HUES64 (cell line): Measurements from ENCODE around the gene ZNF687.

Experiments
- H3K27ac ChIP-seq: 2 replicates; pipeline ENCODE4 v1.7.0; 2013; ENCODE audit warnings: low read depth, low read length, inconsistent platforms
- H3K27me3 ChIP-seq: 2 replicates; pipeline ENCODE4 v1.6.1; 2013; ENCODE audit warnings: mild to moderate bottlenecking, low read length; ENCODE audit not compliant: insufficient read depth
- H3K36me3 ChIP-seq: 2 replicates; pipeline ENCODE4 v1.6.1; 2013; ENCODE audit warnings: mild to moderate bottlenecking, low read length; ENCODE audit not compliant: insufficient read depth
- H3K4me1 ChIP-seq: 2 replicates; pipeline ENCODE4 v1.6.1; 2013; ENCODE audit warnings: mild to moderate bottlenecking, low read length, moderate library complexity; ENCODE audit not compliant: insufficient read depth
- H3K4me3 ChIP-seq: 2 replicates; pipeline ENCODE4 v1.5.1; 2013; ENCODE audit warnings: mild to moderate bottlenecking, low read length, moderate library complexity
- H3K9ac ChIP-seq: 2 replicates; pipeline ENCODE4 v1.6.1; 2013; ENCODE audit warnings: mild to moderate bottlenecking, low read depth, low read length
- H3K9me3 ChIP-seq: 2 replicates; pipeline ENCODE4 v1.6.1; 2013; ENCODE audit warnings: low read depth, low read length; ENCODE audit not compliant: insufficient read depth
- WGBS: fragments of 150-250, 120-280 bp; methylation state at CpG from one replicate; pipeline ENCODE4 v1.1.7; 2013; ENCODE audit warnings: missing lambda C conversion rate; 5-methylcytosine and 5-hydroxymethylcytosine counted together

Gene ZNF687

DNA sequence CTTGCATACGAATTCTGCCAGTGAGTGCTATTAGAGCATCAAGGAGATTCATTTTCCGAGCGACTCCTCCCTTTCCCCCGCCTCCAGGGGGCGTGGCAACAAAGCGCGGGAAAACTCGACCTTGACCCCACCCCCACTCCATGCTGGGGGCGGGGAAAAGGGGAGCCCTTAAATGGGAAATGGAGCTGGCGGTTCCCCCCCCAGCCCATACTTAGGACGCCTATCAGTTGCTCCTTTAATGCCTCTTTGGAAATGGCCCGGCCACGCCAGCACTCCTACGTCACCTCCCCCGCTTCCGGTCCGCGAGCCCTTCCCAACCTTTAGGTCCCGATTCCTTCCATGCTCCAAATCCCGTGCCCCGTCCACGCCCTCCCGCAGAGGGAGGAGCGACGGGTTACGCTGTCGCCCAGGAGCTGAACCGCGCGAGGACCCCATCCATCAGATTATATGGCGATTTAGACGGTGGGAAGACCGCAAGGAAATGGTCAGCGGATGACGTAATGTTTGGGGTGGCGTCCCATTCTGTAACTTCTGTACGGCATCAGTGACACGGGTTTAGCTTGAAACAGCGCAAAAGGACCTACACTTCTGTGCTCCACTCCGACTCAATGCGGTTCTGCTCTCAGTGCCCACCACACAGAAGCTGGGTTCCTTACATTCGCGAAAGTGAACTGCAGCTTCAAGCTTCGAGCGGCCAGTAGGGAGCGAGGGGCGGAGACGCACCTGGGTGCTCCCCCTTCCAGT is 702 bp upstream of the ZNF687 start:
- H3K36me3 ChIP-seq = peaks cover 14% of the 10 kb centered on the region
- WGBS = under 1% methylated on average over 48 of the region's 48 CpGs
- H3K27ac ChIP-seq = peak overlapping the region; percentile 99
- H3K4me1 ChIP-seq = peaks cover 7% of the 10 kb centered on the region
- no peaks in the 10 kb centered on the region for H3K9me3 ChIP-seq
- peak overlapping the region; percentile 93 for H3K9ac ChIP-seq
- H3K27me3 ChIP-seq = no peaks in the 10 kb centered on the region
- peak overlapping the region; percentile 73 for H3K4me3 ChIP-seq

DNA sequence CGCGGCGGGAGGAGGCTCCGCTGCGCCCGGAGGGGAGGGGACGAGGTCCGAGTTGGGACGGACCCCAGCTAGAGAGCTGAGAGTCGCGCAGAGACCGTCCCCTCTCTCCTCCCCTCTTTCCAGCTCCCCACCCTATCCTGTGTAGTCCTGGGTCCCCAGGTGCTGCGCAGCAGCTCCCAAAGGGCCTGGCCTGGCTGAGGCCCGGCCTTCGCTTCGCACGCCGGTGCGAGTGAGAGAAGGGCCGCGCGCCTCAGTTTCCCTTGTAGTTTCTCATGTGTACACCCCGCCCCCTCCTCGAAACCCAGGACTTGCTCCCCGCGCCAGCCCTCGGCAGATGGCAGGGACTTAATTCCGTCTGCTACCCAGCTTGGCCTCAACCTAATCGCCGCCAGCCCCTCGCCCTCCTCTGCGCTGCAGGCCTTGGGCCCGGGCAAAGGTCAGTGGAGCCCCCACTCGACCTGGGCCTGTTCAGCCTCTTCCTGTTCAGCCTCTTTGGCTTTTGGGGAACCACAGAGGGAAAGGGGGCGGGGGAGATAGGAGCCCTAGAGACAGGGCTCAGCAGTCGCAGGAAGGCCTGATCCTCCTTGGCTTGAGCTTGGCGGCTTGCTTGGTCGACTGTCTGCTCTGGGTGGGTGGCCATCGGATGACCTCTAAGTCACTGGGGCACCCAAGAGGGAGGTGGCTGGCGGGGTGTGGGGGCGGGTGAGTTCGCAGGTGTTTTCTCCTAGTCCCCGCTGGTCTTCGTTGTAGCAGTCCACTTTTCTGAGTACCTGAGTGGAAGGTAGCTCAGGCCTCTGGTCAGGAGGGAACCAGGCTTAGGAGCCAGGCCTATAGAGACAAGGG is 1.0 kb downstream of the ZNF687 start:
- 14% methylated on average over 44 of the region's 44 CpGs for WGBS
- H3K36me3 ChIP-seq = peaks cover 31% of the 10 kb centered on the region
- H3K4me1 ChIP-seq = peaks cover 7% of the 10 kb centered on the region
- H3K27me3 ChIP-seq = no peaks in the 10 kb centered on the region
- peak overlapping the region; percentile 73 for H3K4me3 ChIP-seq
- H3K27ac ChIP-seq = peak overlapping the region; percentile 99
- H3K9me3 ChIP-seq = no peaks in the 10 kb centered on the region
- peak overlapping the region; percentile 90 for H3K9ac ChIP-seq

DNA sequence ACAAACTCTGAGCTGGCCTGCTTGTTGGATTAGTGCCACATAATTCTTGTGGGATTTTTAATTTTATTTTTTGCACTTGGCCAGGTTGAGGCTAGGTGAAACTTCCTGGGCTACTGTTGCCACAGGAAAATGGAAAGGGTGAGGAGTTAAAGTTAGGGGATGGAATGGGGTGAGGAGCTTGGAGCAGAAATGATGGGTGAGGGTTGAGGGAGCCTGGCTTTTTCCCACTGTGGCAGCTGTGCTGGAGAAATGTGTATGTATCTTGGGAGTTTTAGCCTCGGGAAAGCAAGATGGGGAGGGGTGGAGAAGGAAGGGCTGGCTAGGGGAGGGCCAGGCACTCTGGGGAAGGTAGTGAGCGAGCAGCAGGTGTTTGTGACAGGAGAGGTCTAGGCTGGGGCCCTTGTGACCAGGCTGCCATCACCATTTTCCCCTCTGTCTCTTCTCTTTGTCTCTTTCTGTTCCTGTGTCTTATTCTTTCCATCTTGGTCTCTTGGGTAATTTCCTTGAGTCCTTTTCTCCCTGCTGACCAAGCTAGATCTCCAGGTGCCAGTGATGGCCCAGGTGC is 2.0 kb downstream of the ZNF687 start:
- WGBS = 75% methylated on average over 2 of the region's 2 CpGs
- H3K27me3 ChIP-seq = no peaks in the 10 kb centered on the region
- H3K9ac ChIP-seq = no peak overlapping the region
- no peak overlapping the region for H3K27ac ChIP-seq
- peaks cover 41% of the 10 kb centered on the region for H3K36me3 ChIP-seq
- peaks cover 7% of the 10 kb centered on the region for H3K4me1 ChIP-seq
- H3K4me3 ChIP-seq = peak overlapping the region; percentile 73
- no peaks in the 10 kb centered on the region for H3K9me3 ChIP-seq

DNA sequence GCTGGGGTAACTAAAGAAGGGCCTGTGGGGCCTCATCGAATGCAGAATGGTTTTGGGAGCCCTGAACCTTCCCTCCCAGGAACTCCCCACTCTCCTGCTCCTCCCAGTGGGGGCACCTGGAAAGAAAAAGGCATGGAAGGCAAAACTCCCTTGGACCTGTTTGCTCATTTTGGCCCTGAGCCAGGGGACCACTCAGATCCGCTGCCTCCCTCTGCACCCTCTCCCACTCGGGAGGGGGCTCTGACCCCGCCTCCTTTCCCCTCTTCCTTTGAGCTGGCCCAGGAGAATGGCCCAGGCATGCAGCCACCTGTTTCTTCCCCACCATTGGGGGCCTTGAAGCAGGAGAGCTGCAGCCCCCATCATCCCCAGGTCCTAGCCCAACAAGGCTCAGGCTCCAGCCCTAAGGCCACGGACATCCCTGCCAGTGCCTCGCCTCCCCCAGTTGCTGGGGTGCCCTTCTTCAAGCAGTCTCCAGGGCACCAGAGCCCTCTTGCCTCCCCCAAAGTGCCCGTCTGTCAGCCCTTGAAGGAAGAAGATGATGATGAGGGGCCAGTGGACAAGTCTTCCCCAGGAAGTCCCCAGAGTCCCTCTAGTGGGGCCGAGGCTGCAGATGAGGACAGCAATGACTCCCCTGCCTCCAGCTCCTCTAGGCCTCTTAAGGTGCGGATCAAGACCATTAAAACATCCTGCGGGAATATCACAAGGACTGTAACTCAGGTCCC is 4.7 kb downstream of the ZNF687 start:
- peaks cover 7% of the 10 kb centered on the region for H3K4me1 ChIP-seq
- no peak overlapping the region for H3K4me3 ChIP-seq
- no peak overlapping the region for H3K9ac ChIP-seq
- H3K36me3 ChIP-seq = peaks cover 65% of the 10 kb centered on the region
- no peak overlapping the region for H3K27ac ChIP-seq
- no peaks in the 10 kb centered on the region for H3K9me3 ChIP-seq
- 93% methylated on average over 10 of the region's 10 CpGs for WGBS
- H3K27me3 ChIP-seq = no peaks in the 10 kb centered on the region

DNA sequence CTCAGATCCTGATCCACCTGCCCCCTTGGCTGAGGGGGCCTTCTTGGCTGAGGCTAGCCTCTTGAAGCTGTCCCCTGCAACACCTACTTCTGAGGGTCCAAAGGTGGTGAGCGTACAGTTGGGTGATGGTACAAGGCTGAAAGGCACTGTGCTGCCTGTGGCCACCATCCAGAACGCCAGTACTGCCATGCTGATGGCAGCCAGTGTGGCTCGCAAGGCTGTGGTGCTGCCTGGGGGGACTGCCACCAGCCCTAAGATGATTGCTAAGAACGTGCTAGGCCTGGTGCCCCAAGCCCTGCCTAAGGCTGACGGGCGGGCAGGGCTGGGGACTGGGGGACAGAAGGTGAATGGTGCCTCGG is 5.2 kb downstream of the ZNF687 start:
- WGBS = 93% methylated on average over 7 of the region's 7 CpGs
- Histone ChIP-seq H3K4me1 (peaks cover 7% of the 10 kb centered on the region), H3K27me3 (no peaks in the 10 kb centered on the region), H3K9ac (no peak overlapping the region), H3K4me3 (no peak overlapping the region), H3K36me3 (peaks cover 70% of the 10 kb centered on the region), H3K27ac (no peak overlapping the region), H3K9me3 (no peaks in the 10 kb centered on the region)

DNA sequence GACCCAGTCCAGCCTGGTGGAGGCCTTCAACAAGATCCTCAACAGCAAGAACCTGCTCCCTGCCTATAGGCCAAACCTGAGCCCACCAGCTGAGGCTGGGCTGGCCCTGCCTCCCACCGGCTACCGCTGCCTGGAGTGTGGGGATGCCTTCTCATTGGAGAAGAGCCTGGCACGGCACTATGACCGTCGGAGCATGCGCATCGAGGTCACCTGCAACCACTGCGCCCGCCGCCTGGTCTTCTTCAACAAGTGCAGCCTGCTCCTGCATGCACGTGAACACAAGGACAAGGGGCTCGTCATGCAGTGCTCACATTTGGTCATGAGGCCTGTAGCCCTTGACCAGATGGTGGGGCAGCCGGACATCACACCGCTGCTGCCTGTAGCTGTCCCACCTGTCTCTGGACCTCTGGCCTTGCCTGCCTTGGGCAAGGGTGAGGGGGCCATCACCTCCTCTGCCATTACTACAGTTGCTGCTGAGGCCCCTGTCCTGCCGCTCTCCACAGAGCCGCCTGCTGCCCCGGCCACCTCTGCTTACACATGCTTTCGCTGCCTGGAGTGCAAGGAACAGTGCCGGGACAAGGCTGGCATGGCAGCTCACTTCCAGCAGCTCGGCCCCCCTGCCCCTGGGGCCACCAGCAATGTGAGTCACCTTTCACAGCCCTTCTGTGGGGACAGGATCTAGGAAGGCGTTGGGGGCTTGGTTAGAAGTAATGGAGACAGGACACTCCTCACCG is 5.8 kb downstream of the ZNF687 start:
- Histone ChIP-seq H3K36me3 (peaks cover 76% of the 10 kb centered on the region), H3K4me1 (peaks cover 7% of the 10 kb centered on the region)
- 95% methylated on average over 22 of the region's 22 CpGs for WGBS

DNA sequence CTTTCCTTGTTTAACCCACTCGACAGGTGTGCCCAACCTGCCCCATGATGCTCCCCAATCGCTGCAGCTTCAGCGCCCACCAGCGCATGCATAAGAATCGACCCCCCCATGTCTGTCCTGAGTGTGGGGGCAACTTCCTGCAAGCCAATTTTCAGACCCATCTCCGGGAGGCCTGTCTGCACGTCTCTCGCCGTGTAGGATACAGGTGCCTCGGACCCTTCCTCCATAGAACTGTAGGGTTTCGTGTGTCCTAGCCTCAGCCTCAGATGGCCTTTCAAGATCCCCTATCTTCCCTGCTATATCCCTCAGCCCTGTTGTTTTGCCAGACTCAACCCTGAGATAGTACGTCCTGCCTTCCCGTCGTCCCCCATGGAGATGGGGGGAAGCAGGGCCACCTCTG is 6.4 kb downstream of the ZNF687 start:
- no peaks in the 10 kb centered on the region for H3K27me3 ChIP-seq
- no peak overlapping the region for H3K9ac ChIP-seq
- no peak overlapping the region for H3K4me3 ChIP-seq
- H3K36me3 ChIP-seq = peaks cover 81% of the 10 kb centered on the region
- no peak overlapping the region for H3K27ac ChIP-seq
- 95% methylated on average over 14 of the region's 14 CpGs for WGBS
- no peaks in the 10 kb centered on the region for H3K9me3 ChIP-seq
- H3K4me1 ChIP-seq = peaks cover 6% of the 10 kb centered on the region

More for the DNA sequence above, 5.8 kb downstream of the ZNF687 start:
- Histone ChIP-seq H3K27ac (no peak overlapping the region), H3K27me3 (no peaks in the 10 kb centered on the region), H3K4me3 (no peak overlapping the region), H3K9ac (no peak overlapping the region), H3K9me3 (no peaks in the 10 kb centered on the region)

DNA sequence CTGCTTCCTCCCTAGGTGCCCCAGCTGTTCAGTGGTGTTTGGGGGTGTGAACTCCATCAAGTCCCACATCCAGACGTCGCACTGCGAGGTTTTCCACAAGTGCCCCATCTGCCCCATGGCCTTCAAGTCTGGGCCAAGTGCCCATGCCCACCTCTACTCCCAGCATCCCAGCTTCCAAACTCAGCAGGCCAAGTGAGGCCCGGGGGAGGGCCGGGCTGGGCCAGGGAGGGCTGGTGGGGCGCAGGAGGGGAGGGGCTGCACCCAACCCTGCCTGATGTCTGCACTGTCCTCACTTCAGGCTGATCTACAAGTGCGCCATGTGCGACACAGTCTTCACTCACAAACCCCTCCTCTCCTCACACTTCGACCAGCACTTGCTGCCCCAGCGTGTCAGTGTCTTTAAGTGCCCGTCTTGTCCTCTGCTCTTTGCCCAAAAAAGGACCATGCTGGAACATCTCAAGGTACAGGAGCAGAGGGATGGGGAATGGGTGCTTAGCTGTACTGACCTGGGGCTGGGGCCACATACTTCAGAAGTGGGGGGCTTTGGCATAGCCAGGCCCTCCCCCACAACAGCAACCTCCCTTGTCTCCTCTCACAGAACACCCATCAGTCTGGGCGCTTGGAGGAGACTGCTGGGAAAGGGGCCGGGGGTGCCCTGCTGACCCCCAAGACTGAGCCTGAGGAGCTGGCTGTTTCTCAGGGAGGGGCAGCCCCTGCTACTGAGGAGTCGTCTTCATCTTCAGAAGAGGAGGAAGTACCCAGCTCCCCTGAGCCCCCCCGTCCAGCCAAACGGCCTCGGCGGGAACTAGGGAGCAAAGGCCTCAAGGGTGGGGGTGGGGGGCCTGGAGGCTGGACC is 7.2 kb downstream of the ZNF687 start:
- no peak overlapping the region for H3K9ac ChIP-seq
- WGBS = 95% methylated on average over 18 of the region's 18 CpGs
- H3K27ac ChIP-seq = no peak overlapping the region
- H3K36me3 ChIP-seq = peaks cover 89% of the 10 kb centered on the region
- H3K27me3 ChIP-seq = no peaks in the 10 kb centered on the region
- H3K9me3 ChIP-seq = no peaks in the 10 kb centered on the region
- peaks cover 5% of the 10 kb centered on the region for H3K4me1 ChIP-seq
- H3K4me3 ChIP-seq = no peak overlapping the region

DNA sequence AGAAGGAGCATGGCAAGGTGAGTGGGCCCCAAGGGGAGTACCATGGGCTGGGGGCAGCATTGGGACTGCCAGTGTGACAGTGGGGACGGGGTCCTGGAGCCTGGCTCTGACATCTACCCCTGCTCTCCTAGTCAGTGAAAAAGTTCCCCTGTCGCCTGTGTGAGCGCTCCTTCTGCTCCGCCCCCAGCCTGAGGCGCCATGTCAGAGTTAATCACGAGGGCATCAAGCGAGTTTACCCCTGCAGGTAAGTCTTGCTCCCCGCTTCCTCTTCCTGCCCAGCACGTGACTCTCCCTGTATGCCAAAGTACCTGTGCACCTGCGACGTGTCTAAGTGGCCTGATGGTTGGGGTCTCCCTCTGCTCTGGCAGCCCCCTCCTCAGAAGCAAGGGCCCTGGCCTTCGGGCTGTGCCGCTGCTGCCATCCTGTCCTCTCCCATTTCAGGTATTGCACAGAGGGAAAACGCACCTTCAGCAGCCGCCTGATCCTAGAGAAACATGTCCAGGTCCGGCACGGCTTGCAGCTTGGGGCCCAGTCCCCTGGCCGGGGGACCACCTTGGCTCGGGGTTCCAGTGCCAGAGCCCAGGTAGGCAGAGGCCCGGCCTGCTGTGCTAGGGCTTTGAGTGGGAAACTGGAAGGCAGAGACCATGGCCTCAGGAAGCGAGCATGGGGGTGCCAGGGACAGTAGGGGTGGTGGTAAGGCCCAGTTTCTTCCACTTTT is 8.1 kb downstream of the ZNF687 start:
- no peaks in the 10 kb centered on the region for H3K9me3 ChIP-seq
- H3K36me3 ChIP-seq = peaks cover 83% of the 10 kb centered on the region
- no peak overlapping the region for H3K27ac ChIP-seq
- peaks cover 14% of the 10 kb centered on the region for H3K4me1 ChIP-seq
- WGBS = 92% methylated on average over 21 of the region's 21 CpGs
- no peaks in the 10 kb centered on the region for H3K27me3 ChIP-seq
- H3K9ac ChIP-seq = no peak overlapping the region
- H3K4me3 ChIP-seq = no peak overlapping the region
